ENCODE data around the gene RTN4R.

- TF ChIP-seq CTCF (IDR thresholded peaks at IDR 0.05) = no peak
- no peak for TF ChIP-seq POLR2AphosphoS5 (IDR thresholded peaks at IDR 0.05)
Observed at GRCh38 chr22:20254975-20255946, 12.9 kb downstream of the RTN4R start.
